Parathyroid adenoma (tissue), 2 donors: Measurements from ENCODE around the gene PLXNA4.

ENCODE experiments used
- H2AFZ ChIP-seq: fragments of 300-600 bp; sonication (generic); one replicate; pipeline ENCODE4 v1.7.0; 2017; ENCODE audit warnings: antibody characterized with exemption, mild to moderate bottlenecking
- H3K27ac ChIP-seq: fragments of 300-600 bp; sonication (generic); one replicate; pipeline ENCODE4 v1.7.0; 2017
- H3K27me3 ChIP-seq: fragments of 300-600 bp; sonication (generic); one replicate; pipeline ENCODE4 v1.7.0; 2017; ENCODE audit warnings: low read length; ENCODE audit not compliant: control insufficient read depth, insufficient read depth
- H3K36me3 ChIP-seq: fragments of 300-600 bp; sonication (generic); one replicate; pipeline ENCODE4 v1.7.0; 2017; ENCODE audit warnings: low read length; ENCODE audit not compliant: control insufficient read depth, insufficient read depth
- H3K4me1 ChIP-seq: fragments of 300-600 bp; sonication (generic); one replicate; pipeline ENCODE4 v1.7.0; 2017; ENCODE audit warnings: control low read depth
- H3K4me2 ChIP-seq: fragments of 300-600 bp; sonication (generic); one replicate; pipeline ENCODE4 v1.7.0; 2017; ENCODE audit warnings: low read length
- H3K4me3 ChIP-seq: fragments of 300-600 bp; sonication (generic); one replicate; pipeline ENCODE4 v1.7.0; 2017; ENCODE audit warnings: low read depth, low read length
- H3K79me2 ChIP-seq: fragments of 300-600 bp; sonication (generic); one replicate; pipeline ENCODE4 v1.7.0; 2017; ENCODE audit warnings: control low read depth
- H3K9ac ChIP-seq: fragments of 300-600 bp; sonication (generic); one replicate; pipeline ENCODE4 v1.7.0; 2017; ENCODE audit warnings: mild to moderate bottlenecking
- H3K9me3 ChIP-seq: fragments of 300-600 bp; sonication (generic); one replicate; pipeline ENCODE4 v1.7.0; 2017; ENCODE audit warnings: low read length; ENCODE audit not compliant: control insufficient read depth
- CTCF ChIP-seq: fragments of 300-600 bp; sonication (generic); IDR thresholded peaks from one replicate; pipeline ENCODE4 v1.7.0; 2017; ENCODE audit warnings: antibody characterized with exemption, mild to moderate bottlenecking
- donor health status: primary hyperparathyroidism.

PLXNA4 gene

DNA sequence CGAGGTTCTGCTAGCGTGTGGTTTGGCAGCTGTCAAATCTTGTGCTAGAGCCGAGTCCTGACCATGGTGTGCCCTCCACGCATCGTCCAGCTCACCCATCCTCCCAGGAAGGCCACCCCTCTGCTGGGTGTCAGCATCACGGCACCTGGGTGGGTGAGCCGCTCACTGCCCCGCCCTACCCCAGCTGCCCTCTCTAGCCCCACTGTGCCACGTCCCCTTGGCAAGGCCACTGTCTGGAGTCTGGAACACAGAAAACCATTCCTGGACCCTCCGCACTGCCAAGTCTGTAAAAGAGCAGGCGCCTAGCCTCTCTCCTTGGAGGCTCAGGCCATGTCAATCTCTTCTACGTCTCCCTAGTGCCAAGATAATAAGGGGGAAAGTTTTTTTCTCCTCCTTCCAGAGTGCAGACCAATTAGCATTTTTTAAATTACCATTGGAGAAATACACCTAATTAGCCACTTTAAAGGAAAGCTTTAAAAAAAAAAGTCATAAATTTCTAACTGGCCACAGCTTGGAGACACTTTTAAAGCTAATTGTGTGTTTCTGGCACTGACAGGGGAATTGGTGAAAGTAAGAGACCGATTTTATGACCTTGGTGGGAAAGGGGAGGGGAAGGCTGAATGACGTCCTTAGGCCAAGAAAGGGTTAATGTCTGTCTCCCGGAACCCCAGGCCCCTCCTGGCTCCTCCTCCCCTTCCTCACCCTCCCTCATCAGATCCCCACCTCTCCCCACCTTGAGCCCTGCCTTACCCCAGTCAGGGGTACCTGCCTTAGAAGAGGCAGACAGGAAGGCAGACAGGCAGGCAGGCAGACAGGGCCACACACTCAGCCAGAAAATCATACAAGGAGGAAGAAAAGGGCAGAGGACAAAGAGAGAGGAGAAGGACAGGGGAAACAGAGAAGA is 151.2 kb downstream of the PLXNA4 start:
- Histone ChIP-seq H3K4me1 (no peaks in the 10 kb centered on the region), H3K27me3 (no peaks in the 10 kb centered on the region), H3K9me3 (no peaks in the 10 kb centered on the region), H3K27ac (no peak overlapping the region), H3K36me3 (no peaks in the 10 kb centered on the region), H3K4me2 (no peak overlapping the region), H3K79me2 (no peaks in the 10 kb centered on the region), H3K4me3 (no peak overlapping the region), H3K9ac (no peak overlapping the region), H2AFZ (no peak overlapping the region)
- TF ChIP-seq CTCF: no peak

GRCh38 chr7:132424277-132424676 is 152.0 kb downstream of the PLXNA4 start:
- H3K4me3 ChIP-seq: no peak overlapping the region
- no peak overlapping the region for H3K9ac ChIP-seq
- no peaks in the 10 kb centered on the region for H3K79me2 ChIP-seq
- TF ChIP-seq CTCF: no peak
- no peaks in the 10 kb centered on the region for H3K27me3 ChIP-seq
- no peaks in the 10 kb centered on the region for H3K4me1 ChIP-seq
- no peaks in the 10 kb centered on the region for H3K36me3 ChIP-seq
- H2AFZ ChIP-seq: no peak overlapping the region
- no peak overlapping the region for H3K4me2 ChIP-seq
- no peaks in the 10 kb centered on the region for H3K9me3 ChIP-seq
- no peak overlapping the region for H3K27ac ChIP-seq

DNA sequence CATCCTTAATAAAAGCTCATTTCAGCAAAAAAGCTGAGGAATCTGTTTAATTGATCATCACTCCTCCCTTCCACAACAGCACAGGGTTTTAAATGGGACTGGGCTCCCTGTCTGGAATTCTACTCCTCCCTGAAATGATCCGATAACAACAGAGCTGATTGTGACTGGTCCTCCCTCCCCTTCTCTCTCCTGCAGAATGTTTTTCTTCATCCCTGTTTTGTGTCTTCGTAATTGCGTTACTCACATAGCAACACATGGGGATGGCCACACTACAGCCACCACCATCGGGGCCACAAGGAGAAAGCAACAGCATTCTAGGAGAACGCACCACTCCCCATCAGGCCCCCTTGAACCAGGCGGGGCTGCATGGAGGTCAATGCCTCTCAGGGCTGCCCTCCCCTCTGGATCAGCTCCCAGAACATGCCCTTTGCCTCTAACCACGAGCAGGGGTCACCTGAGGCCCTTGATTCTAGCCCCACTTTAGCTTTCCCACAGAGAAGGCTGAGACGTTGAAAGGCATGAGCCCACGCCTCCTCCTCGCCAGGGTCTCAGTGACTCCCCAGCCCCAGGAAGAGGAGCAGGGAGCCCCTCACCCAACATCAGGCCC is 152.6 kb downstream of the PLXNA4 start:
- Histone ChIP-seq H3K9me3 (no peaks in the 10 kb centered on the region), H3K4me2 (no peak overlapping the region), H3K9ac (no peak overlapping the region), H3K36me3 (no peaks in the 10 kb centered on the region), H3K27me3 (no peaks in the 10 kb centered on the region), H3K79me2 (no peaks in the 10 kb centered on the region), H3K4me3 (no peak overlapping the region), H2AFZ (no peak overlapping the region), H3K27ac (no peak overlapping the region), H3K4me1 (no peaks in the 10 kb centered on the region)
- no peak for TF ChIP-seq CTCF

DNA sequence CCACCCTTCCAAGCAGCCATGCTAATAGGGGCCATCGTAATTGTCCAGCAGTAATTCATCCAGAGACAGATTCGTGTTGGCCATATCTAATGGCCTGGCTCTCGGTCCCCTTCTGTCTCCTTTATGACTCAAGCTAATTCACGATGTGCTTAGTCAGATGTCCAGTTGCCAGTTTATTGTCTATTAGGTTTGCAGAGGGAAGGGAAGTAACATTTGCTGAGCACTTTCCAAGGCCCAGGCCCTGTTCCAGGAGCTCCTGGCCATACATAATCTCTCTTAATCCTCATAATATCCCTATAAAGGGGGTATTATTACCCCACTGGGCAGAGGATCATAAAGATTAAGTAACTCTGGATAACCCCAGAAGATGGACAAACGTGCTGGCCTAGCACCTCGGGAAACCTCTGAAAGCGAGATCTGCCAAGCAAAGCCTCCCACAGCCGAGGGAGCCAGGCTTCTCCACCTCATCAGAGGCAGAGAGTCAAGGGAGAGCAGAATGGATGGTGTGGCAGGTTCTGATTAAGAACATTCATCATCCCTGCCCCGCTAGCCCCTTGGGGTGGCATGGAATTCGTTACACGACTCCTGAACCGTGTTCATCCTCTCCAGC is 153.7 kb downstream of the PLXNA4 start:
- no peak overlapping the region for H3K27ac ChIP-seq
- no peak for TF ChIP-seq CTCF
- H3K79me2 ChIP-seq: no peaks in the 10 kb centered on the region
- no peaks in the 10 kb centered on the region for H3K9me3 ChIP-seq
- H3K9ac ChIP-seq: no peak overlapping the region
- H3K4me3 ChIP-seq: no peak overlapping the region
- no peaks in the 10 kb centered on the region for H3K36me3 ChIP-seq
- H3K27me3 ChIP-seq: no peaks in the 10 kb centered on the region
- no peak overlapping the region for H2AFZ ChIP-seq
- H3K4me2 ChIP-seq: no peak overlapping the region
- H3K4me1 ChIP-seq: no peaks in the 10 kb centered on the region
